ENCODE measurements around the gene PTPRCAP.

Gene PTPRCAP

GRCh38 chr11:67464411-67465188 is 27.1 kb upstream of the PTPRCAP start:
- peak; percentile 70 to 81 for DNase-seq

- peak; percentile 81 to 82 for DNase-seq
Observed at GRCh38 chr11:67463680-67464410, 26.4 kb upstream of the PTPRCAP start.

GRCh38 chr11:67463186-67463585 is 25.7 kb upstream of the PTPRCAP start:
- DNase-seq, result no peak

- DNase-seq, result no peak
Observed at GRCh38 chr11:67458266-67458665, 20.8 kb upstream of the PTPRCAP start.

- DNase-seq, result no peak
Observed at GRCh38 chr11:67457453-67457852, 20.0 kb upstream of the PTPRCAP start.

GRCh38 chr11:67456068-67456705 is 18.7 kb upstream of the PTPRCAP start:
- DNase-seq, result no peak

GRCh38 chr11:67455054-67455453 is 17.6 kb upstream of the PTPRCAP start, which contains the start of gene CABP4:
Gene CABP4 (plus strand): TSS chr11:67455354. CDS start chr11:67455424, 70 bp downstream.
- DNase-seq, result no peak

GRCh38 chr11:67453816-67454732 is 16.6 kb upstream of the PTPRCAP start:
- DNase-seq, result no peak

- DNase-seq, result no peak
Observed at GRCh38 chr11:67452141-67452952, 14.9 kb upstream of the PTPRCAP start, which contains the start of gene GPR152. Gene GPR152 (minus strand): TSS chr11:67452729. CDS start chr11:67452724, 5 bp downstream.

- no peak for DNase-seq
Observed at GRCh38 chr11:67451658-67451976, 14.1 kb upstream of the PTPRCAP start.

GRCh38 chr11:67450796-67451657 is 13.5 kb upstream of the PTPRCAP start:
- DNase-seq, result no peak

GRCh38 chr11:67449116-67449844 is 11.8 kb upstream of the PTPRCAP start:
- peak; percentile 41 to 51 for DNase-seq

GRCh38 chr11:67448220-67448609 is 10.7 kb upstream of the PTPRCAP start:
- no peak for DNase-seq

GRCh38 chr11:67445515-67445914 is 8.0 kb upstream of the PTPRCAP start:
- DNase-seq, result no peak

- no peak for DNase-seq
Observed at GRCh38 chr11:67442504-67443404, 5.3 kb upstream of the PTPRCAP start.

GRCh38 chr11:67441731-67442351 is 4.4 kb upstream of the PTPRCAP start:
- DNase-seq, result no peak

- no peak for DNase-seq
Observed at GRCh38 chr11:67441098-67441563, 3.6 kb upstream of the PTPRCAP start.
